SK-N-SH (cell line): ENCODE measurements around the gene SRBD1. TPM values are rescaled to one million over a fixed set of nuclear protein-coding genes. Genes with fewer than 3 reads are reported as not detected.

Experiments used
- CTCF ChIA-PET: fragments of 300-600, 350-600 bp; formaldehyde crosslinking; extraction: SDS; loops from one replicate; lab custom pipeline; 2021; lab: Yijun Ruan, JAX
- POLR2A ChIA-PET: fragments of 350-600 bp; sonication (Branson Sonifier 250); formaldehyde crosslinking; extraction: SDS; loops from one replicate; lab custom pipeline; 2020; ENCODE audit warnings: antibody characterized with exemption, inconsistent platforms; lab: Yijun Ruan, JAX
- DNase-seq: peaks from one replicate; pipeline ENCODE4 v3.0.0; 2012
- H2AFZ ChIP-seq: fragments of 200-600 bp; sonication (generic); 2 replicates; pipeline ENCODE4 v1.8.1; 2016; ENCODE audit warnings: antibody characterized with exemption, mild to moderate bottlenecking, low read depth
- H3F3A ChIP-seq: fragments of 200-600 bp; sonication (generic); replicated peaks from 2 replicates; pipeline ENCODE3; 2016; ENCODE audit warnings: antibody characterized with exemption, mild to moderate bottlenecking; ENCODE audit not compliant: insufficient read depth
- H3K27ac ChIP-seq, 2 experiments: fragments of 200-500 bp in 1 of 2; fragments of 200-600 bp in 1 of 2; sonication (Bioruptor generic) in 1 of 2; sonication (generic), shearing (Covaris generic) in 1 of 2; 2 replicates each; pipeline versions ENCODE4 v1.5.1 to v1.6.1; 2014 to 2016; ENCODE audit warnings: low read depth in 2 of 2, inconsistent platforms in 1 of 2, low read length in 1 of 2, mild to moderate bottlenecking in 1 of 2, mixed read lengths in 1 of 2
- H3K27me3 ChIP-seq: fragments of 200-600 bp; sonication (generic), shearing (Covaris generic); 2 replicates; pipeline ENCODE4 v1.6.1; 2016; ENCODE audit warnings: mixed run types; ENCODE audit not compliant: insufficient read depth
- H3K36me3 ChIP-seq, 2 experiments: fragments of 200-500 bp in 1 of 2; fragments of 200-600 bp in 1 of 2; sonication (Bioruptor generic) in 1 of 2; sonication (generic) in 1 of 2; replicated peaks in 1 of 2; 2 replicates each; pipeline versions ENCODE3 to v1.5.1; 2014 to 2016; ENCODE audit warnings: low read length in 1 of 2, mild to moderate bottlenecking in 1 of 2; ENCODE audit not compliant: insufficient read depth in 2 of 2, control insufficient read depth in 1 of 2
- H3K4me1 ChIP-seq, 2 experiments: fragments of 200-500 bp in 1 of 2; fragments of 200-600 bp in 1 of 2; sonication (Bioruptor generic) in 1 of 2; sonication (generic), shearing (Covaris generic) in 1 of 2; 2 replicates each; pipeline versions ENCODE4 v1.5.1 to v1.6.1; 2014 to 2016; ENCODE audit warnings: low read depth in 1 of 2, low read length in 1 of 2, mixed run types in 1 of 2; ENCODE audit not compliant: insufficient read depth in 2 of 2, control insufficient read depth in 1 of 2
- H3K4me2 ChIP-seq: fragments of 200-600 bp; sonication (generic), shearing (Covaris generic); 2 replicates; pipeline ENCODE4 v1.6.1; 2017; ENCODE audit warnings: mixed run types
- H3K4me3 ChIP-seq, 2 experiments: fragments of 200-500 bp in 1 of 2; fragments of 200-600 bp in 1 of 2; sonication (Bioruptor generic) in 1 of 2; sonication (generic), shearing (Covaris generic) in 1 of 2; 2 replicates each; pipeline versions ENCODE4 v1.5.1 to v1.8.1; 2014 to 2016; ENCODE audit warnings: low read depth in 2 of 2, inconsistent platforms in 1 of 2, low read length in 1 of 2, mild to moderate bottlenecking in 1 of 2, mixed read lengths in 1 of 2, moderate library complexity in 1 of 2
- H3K79me2 ChIP-seq: fragments of 200-600 bp; sonication (generic); 2 replicates; pipeline ENCODE4 v1.8.1; 2017; ENCODE audit warnings: mild to moderate bottlenecking; ENCODE audit not compliant: insufficient read depth
- H3K9ac ChIP-seq: fragments of 200-600 bp; sonication (generic); 2 replicates; pipeline ENCODE4 v1.6.1; 2017; ENCODE audit warnings: mixed run types
- H3K9me2 ChIP-seq: fragments of 200-600 bp; sonication (generic); 2 replicates; pipeline ENCODE4 v1.6.1; 2017; ENCODE audit warnings: mixed run types
- H3K9me3 ChIP-seq: fragments of 200-600 bp; sonication (generic); 2 replicates; pipeline ENCODE4 v1.6.1; 2017; ENCODE audit warnings: mixed run types, mild to moderate bottlenecking, moderate library complexity
- H4K20me1 ChIP-seq: fragments of 200-600 bp; sonication (generic); 2 replicates; pipeline ENCODE4 v1.6.1; 2017; ENCODE audit warnings: mild to moderate bottlenecking, mixed run types; ENCODE audit not compliant: insufficient read depth
- CHD2 ChIP-seq: fragments of 150-350 bp; IDR thresholded peaks from 2 replicates; pipeline ENCODE4 v1.6.1; 2018; ENCODE audit warnings: low read length; ENCODE audit not compliant: partially characterized antibody
- CTCF ChIP-seq: fragments of 200-600 bp; sonication (generic); IDR thresholded peaks from 2 replicates; pipeline ENCODE4 v1.6.1; 2017; ENCODE audit warnings: antibody characterized with exemption, mild to moderate bottlenecking, moderate library complexity
- GATA2 ChIP-seq: sonication (generic); formaldehyde crosslinking; IDR thresholded peaks from 2 replicates; pipeline ENCODE4 v1.5.0; 2020; ENCODE audit warnings: mild to moderate bottlenecking, missing genetic modification reagents
- MAX ChIP-seq: IDR thresholded peaks from 2 replicates; pipeline ENCODE4 v1.4.0; 2012; ENCODE audit warnings: low read depth
- POLR2AphosphoS5 ChIP-seq: IDR thresholded peaks from 2 replicates; pipeline ENCODE4 v1.6.1; 2012; ENCODE audit warnings: low read depth, low read length
- RAD21 ChIP-seq: IDR thresholded peaks from 2 replicates; pipeline ENCODE4 v1.6.1; 2012; ENCODE audit warnings: mild to moderate bottlenecking, low read length
- RFX5 ChIP-seq: IDR thresholded peaks from 2 replicates; pipeline ENCODE4 v1.6.1; 2012; ENCODE audit warnings: mild to moderate bottlenecking, improper control_type of control experiment, low read length
- SIN3A ChIP-seq: IDR thresholded peaks from 2 replicates; pipeline ENCODE4 v1.6.1; 2012; ENCODE audit warnings: low read depth, mild to moderate bottlenecking, low read length, moderate library complexity, borderline replicate concordance
- SMC3 ChIP-seq: IDR thresholded peaks from 2 replicates; pipeline ENCODE4 v1.6.1; 2012; ENCODE audit warnings: low read depth, low read length, improper control_type of control experiment
- TCF12 ChIP-seq: IDR thresholded peaks from 2 replicates; pipeline ENCODE4 v1.4.0; 2012
- USF1 ChIP-seq: IDR thresholded peaks from 2 replicates; pipeline ENCODE4 v1.4.0; 2012; ENCODE audit warnings: low read depth, borderline replicate concordance
- USF2 ChIP-seq: fragments of 150-350 bp; IDR thresholded peaks from 2 replicates; pipeline ENCODE4 v1.6.1; 2017; ENCODE audit warnings: antibody characterized with exemption, low read length, low read depth, borderline replicate concordance
- YY1 ChIP-seq: IDR thresholded peaks from 2 replicates; pipeline ENCODE4 v1.4.0; 2012; ENCODE audit warnings: low read depth, mild to moderate bottlenecking
- WGBS: methylation state at CpG from one replicate; pipeline ENCODE4 v1.1.6; 2017; ENCODE audit warnings: low lambda C conversion rate; 5-methylcytosine and 5-hydroxymethylcytosine counted together
- polyA plus RNA-seq, 3 experiments: library from polyadenylated mRNA; depleted of rRNA; stranded (reverse); fragments of >200 nt; gene quantifications; 2 replicates each; pipeline ENCODE4 v1.2.3, GENCODE V29; 2012

The SRBD1 gene
- polyA plus RNA-seq, 1 of the 3 experiments (the other 2 are of a cell fraction) = 3.2 TPM

- 1% methylated on average over 50 of the region's 66 CpGs for WGBS
- Histone ChIP-seq H3K9me3 (no peaks in the 10 kb centered on the region), H3K4me2 (peak overlapping the region; percentile 95), H3F3A (no peaks in the 10 kb centered on the region), H3K9me2 (no peaks in the 10 kb centered on the region), H2AFZ (peak overlapping the region; percentile 96), H3K9ac (peak overlapping the region; percentile 81), H3K27me3 (no peaks in the 10 kb centered on the region), H4K20me1 (no peaks in the 10 kb centered on the region), H3K36me3 (no peaks in the 10 kb centered on the region), H3K79me2 (peaks cover 35% of the 10 kb centered on the region), H3K4me1 (peaks cover 0 to 30% of the 10 kb centered on the region in 2 experiments; a peak in 2 of 4 replicates), H3K27ac (peak overlapping the region; percentile 81 to 88), H3K4me3 (peak overlapping the region; percentile 87 to 88)
- TF ChIP-seq USF2 = peak; percentile 76
- TF ChIP-seq CHD2 = peak; percentile 54
- TF ChIP-seq RFX5 = no peak
- TF ChIP-seq POLR2AphosphoS5 = 0 out of 2 replicates have a peak, but pooled peaks have one; percentile 27
- 0 out of 2 replicates have a peak, but pooled peaks have one; percentile 15 for TF ChIP-seq MAX
- peak; percentile 48; the same call in 1 of the 2 replicates for TF ChIP-seq TCF12
- no peak for TF ChIP-seq CTCF
- TF ChIP-seq SIN3A = peak; percentile 42; the same call in 1 of the 2 replicates
- TF ChIP-seq USF1 = peak; percentile 96
- no peak for TF ChIP-seq YY1
- CTCF ChIA-PET = interaction anchor here (0.6 to 4.9 kb wide), 45 partner anchors 11 to 299 kb away, joined by 3 to 45 read pairs (median 4); partner anchors contain the start of gene SRBD1
- POLR2A ChIA-PET = interaction anchor here (0.6 to 1.3 kb wide), 12 partner anchors 12 to 286 kb away, joined by 3 to 4 read pairs (median 3); no protein-coding TSS in a partner anchor
- peak; percentile 89 for DNase-seq
These were observed 39.1 kb upstream of the SRBD1 start for GRCh38 chr2:45649858-45650811.

GRCh38 chr2:45649462-45649857 is 38.4 kb upstream of the SRBD1 start:
- DNase-seq = peak; percentile 60
- peaks cover 0 to 30% of the 10 kb centered on the region in 2 experiments; a peak in 2 of 4 replicates for H3K4me1 ChIP-seq

More at GRCh38 chr2:45649462-45649857, 38.4 kb upstream of the SRBD1 start:
- peak overlapping the region; percentile 95 for H3K4me2 ChIP-seq
- no peaks in the 10 kb centered on the region for H3K9me3 ChIP-seq
- 58% methylated on average over 10 of the region's 10 CpGs for WGBS
- H3K9me2 ChIP-seq = no peaks in the 10 kb centered on the region
- peaks cover 3% of the 10 kb centered on the region for H3F3A ChIP-seq
- TF ChIP-seq SMC3 (peak; percentile 33; the same call in 1 of the 2 replicates), GATA2 (CRISPR knock-in tag) (no peak; the same call in 1 of the 2 replicates), RAD21 (peak; percentile 71)
- H3K27me3 ChIP-seq = no peaks in the 10 kb centered on the region
- ChIA-PET CTCF (interaction anchor here (0.7 to 4.9 kb wide), 35 partner anchors 10 to 299 kb away, joined by 3 to 45 read pairs (median 4); no protein-coding TSS in a partner anchor), POLR2A (interaction anchor here (0.8 to 1.3 kb wide), 6 partner anchors 89 to 287 kb away, joined by 3 to 4 read pairs (median 3); no protein-coding TSS in a partner anchor)
- peaks cover 29% of the 10 kb centered on the region for H3K79me2 ChIP-seq
- H4K20me1 ChIP-seq = no peaks in the 10 kb centered on the region
- H3K9ac ChIP-seq = peak overlapping the region; percentile 81
- no peaks in the 10 kb centered on the region for H3K36me3 ChIP-seq
- H3K4me3 ChIP-seq = peak overlapping the region; percentile 87 to 88
- peak overlapping the region; percentile 81 to 88; a peak in 3 of 4 replicates for H3K27ac ChIP-seq
- peak overlapping the region; percentile 96; the same call in 1 of the 2 replicates for H2AFZ ChIP-seq
